Stimulated activated CD4-positive, alpha-beta T cell treated with anti-CD3 and anti-CD28 coated beads, Interleukin-1b, Interleukin-23, amount 100 ng/mL, for 4 hours (primary cell): Measurements from ENCODE around the gene C14orf93.
A peak's percentile ranks its signal among the peaks of the same experiment; 100 is the strongest.

ENCODE experiments used
- DNase-seq, 2 donors: peaks; one replicate each; pipeline ENCODE4 v3.0.0-alpha.2; 2020; ENCODE audit warnings: low read depth in 2 of 2

The C14orf93 gene

DNA sequence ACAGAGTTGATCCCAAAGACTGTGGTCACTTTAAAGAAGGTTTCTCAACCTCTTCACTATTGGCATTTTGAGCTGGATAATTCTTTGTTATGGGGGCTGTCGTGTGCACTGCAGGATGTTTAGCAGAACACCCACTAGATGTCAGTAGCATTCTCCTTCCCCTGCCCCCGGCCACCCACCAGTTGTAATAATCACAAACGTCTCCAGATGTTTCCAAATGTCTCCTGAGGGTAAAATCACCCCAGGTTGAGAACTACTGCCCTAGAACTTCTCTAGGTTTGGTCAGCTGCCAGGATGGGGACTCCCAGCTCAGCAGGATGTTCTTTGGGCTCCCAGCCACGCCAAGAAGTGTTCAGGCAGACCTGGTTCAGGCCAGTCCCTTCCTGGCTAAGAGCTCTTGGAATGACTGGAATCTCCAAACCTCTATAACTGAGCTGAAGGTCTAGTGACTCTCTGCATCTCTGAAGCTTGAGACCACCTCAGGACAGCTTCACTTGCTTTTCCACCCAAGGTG, 15.1 kb downstream of the C14orf93 start:
- DNase-seq = no peak

DNA sequence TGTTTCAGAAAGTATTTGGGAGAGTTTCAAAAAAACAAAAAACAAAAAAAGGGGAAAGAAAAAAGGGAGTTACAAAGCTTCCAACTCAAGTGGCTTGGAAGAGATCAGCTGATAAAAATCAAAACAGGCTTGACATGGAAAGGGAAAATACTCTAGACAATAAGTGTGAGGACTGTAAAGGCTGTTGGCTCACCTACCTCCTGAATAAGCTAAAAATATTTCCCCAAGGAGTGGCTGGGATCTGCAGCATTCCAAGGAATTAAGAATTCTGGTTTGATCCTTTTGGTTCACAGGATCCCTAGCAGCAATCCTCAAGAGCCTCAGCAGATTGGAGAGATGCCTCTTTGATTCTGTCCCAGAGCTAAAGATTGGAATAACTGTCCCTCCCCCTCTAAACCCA, 16.4 kb downstream of the C14orf93 start:
- no peak for DNase-seq

GRCh38 chr14:22991852-22992251, 18.1 kb downstream of the C14orf93 start:
- DNase-seq = no peak

DNA sequence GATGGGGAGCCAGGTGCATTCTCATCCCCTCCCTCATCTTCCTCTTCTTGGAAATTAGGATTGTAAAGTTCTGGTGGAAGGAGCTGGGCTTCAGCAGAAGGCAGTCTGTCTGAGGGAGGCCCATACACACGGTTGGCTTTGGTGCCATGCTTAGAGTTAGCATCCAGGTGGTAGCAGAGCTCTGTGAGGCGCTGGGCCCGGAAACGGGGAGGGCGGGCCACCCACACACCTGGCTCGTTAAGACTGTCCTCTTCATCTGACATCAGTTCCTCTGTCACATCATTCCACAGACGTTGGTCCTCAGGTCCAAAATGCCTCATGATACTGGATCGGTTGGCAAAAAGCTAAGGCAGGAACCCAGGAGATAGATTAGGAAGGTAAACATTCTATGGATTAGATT, 22.7 kb downstream of the C14orf93 start:
- no peak for DNase-seq

GRCh38 chr14:22986508-22987054, 23.4 kb downstream of the C14orf93 start:
- DNase-seq = peak; percentile 80 to 91

DNA sequence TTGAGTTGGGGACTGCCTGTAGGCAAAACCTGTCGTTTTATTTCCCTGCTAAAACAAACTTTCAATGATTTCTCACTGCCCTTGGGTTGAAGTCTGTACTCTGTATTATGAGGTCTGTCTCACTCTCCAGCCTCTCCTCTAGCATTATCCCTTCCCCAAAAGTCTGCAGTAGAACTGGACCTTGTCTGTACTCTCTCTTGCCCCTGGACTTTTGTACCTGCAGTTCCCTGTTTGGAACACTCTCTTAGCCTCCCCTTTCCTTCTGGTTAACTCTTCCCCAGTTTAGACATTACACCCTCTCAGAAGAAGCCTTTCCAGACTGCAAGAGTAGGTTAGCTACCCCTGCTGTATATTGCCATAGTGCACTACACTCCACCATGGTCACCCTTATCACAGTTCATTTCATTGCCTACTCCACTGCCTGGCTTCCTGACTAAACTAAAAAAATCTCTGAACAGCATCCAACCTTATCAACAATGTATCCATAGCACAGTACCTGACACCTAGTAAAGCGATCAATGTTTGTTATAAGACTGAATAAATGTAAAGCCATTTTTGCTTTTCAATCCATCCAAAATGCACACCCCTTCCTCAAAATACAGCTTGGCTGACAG, 23.9 kb downstream of the C14orf93 start:
- DNase-seq = no peak

- no peak for DNase-seq
Measured at GRCh38 chr14:22984959-22985658, 24.8 kb downstream of the C14orf93 start.

DNA sequence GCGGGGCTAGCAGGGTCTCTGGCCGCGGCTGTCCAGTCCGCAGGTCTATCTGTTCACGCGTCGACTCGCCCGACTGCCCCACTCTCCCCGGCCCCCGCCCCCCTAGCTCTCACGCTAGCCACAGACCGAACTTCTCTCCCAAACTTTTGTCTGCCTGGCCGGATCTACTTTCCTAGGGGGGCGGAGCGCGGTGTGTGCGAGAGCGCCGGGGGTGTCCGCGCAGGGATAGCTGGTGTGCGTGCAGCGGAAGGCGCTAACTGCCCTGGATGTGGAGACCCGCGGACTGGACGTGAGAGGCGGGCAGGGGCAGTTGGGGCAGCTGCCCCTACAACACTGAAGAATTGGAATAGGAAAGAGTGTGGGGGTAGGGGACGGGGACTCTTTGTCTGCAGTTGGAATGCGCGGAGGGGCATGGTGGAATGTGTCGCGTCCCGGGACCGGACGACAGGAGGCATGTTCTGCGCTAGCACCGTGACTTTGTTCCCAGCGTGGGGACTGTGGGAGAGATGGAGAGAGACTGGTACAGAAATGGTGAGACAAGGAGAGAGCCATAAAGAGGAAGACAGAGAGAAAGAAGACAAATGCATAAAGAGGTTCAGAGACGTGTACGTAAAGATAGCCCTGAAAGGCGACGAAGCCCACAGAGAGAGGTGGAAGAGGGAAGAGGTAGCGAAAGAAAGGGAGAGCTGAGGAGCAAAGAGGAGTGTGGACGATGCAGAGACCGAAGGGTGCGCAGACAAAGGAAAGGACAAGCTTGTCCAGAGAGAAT, 27.3 kb downstream of the C14orf93 start, which contains the start of gene AJUBA:
Gene AJUBA, minus strand, starts transcription at position 75 of the 769 bp plus-strand sequence. CDS start 285 bp downstream, outside the sequence.
- peak; percentile 65 to 71 for DNase-seq

DNA sequence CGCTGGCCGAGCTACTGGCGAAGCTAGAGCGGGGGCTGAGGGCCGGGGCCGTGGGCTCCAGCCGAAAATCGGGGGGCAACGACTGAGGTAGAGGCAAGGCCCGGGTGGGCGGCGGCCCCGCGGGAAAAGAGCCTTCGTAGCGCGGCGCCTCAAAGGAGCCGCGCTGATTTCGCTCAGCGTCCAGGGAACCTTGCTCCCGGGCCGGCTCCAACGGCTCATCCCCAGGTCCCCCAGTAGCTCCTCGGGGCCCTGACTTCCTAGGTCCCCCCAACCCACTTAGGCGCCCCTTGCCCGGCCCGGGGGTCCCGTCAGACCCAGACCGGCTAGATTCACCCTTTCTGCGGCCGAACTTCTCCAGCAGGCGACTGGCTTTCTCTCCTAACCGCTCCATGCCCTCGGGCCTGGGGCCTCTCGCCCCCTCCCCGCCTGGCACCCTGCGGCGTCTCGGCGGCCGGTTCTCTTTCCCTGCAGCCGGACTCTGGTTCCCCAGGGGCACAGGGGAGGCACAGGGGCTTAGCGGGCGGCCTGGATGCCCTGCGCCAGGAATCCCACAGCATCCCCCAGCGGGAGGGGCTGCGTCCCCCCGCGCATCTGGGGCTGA, 28.0 kb downstream of the C14orf93 start:
- DNase-seq = no peak

GRCh38 chr14:22981090-22981875, 28.7 kb downstream of the C14orf93 start:
- DNase-seq = peak in 1 of 2 donors; percentile 14

DNA sequence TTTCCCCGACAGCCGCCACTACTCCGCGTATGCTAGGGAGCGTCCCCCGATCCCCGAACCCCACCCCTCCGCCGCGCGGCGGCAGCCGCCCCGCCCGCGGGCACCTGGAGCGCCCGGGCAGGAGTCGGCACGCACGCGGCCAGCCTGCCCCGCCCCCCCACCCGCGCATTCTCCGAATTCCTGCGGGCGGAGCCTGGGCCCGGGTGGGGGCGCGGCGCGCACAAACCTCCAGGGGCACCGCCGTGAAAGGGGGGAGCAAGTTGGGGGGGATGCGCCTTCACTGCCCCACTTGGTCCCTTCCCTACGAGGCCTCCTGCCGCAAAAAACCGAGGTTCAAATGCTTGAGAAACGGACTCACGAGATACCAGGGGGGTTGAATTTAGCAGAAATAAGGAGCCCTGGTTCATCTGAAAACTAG, 29.3 kb downstream of the C14orf93 start:
- DNase-seq = peak in 1 of 2 donors; percentile 46

- DNase-seq = no peak
Measured at GRCh38 chr14:22979748-22980392, 30.1 kb downstream of the C14orf93 start.

GRCh38 chr14:22978981-22979671, 30.8 kb downstream of the C14orf93 start:
- no peak for DNase-seq

DNA sequence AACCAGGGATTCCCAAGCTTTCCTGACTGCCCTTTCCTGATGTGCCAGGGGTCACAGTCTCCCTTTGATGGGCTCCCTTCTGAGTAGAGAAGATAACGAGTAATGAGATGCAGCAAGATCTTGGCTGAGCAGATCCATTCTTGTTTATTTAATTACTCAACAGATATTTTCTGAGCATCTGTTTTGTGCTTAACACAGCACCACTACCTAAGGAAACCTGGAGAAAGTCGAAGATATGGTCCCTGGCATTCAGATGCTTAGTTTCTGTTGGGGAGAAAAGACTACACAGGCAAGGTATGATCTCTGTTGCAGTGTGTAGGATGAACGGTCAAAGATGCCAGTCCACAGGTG, 31.5 kb downstream of the C14orf93 start:
- no peak for DNase-seq

DNA sequence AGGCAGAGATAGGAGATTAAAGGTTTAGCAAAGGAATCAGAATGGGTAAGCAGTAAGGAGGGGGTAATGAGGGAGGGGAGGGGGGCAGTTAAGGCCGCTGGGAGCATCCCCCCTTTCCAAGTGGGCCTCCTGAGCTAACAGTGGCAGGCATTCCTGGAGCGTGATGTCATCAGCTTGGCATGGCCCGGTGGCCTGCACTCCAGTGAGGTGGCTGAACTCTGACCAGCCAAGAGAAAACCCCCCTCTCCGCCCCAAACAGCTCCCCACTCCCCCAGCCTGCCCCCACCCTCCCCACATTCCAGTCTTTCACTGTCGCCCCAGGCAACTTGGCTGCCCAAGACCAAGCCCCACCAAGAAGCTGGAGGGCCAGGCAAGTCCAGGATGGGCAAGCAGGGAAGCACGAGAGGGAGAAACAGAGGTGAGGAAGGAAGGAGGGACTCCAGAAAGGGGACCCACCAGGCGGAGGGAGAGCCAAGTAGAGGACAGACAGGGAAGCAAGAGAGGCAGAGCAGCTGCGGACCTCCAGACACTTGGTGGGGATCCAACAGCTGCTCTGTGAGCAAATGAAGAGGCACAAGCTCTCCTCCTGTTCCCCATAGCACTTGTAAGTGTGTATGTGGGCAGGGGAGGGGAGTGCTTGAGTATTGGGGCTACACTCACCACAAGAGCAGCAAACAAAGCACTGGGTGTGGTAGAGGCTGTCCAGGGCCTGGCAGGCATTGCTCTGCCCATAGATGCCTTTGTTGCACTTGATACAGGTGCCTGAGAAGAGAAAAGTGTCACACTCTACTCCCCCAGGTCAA, 32.1 kb downstream of the C14orf93 start:
- DNase-seq = no peak

- DNase-seq = no peak
Measured at GRCh38 chr14:22977434-22977683, 32.6 kb downstream of the C14orf93 start.

DNA sequence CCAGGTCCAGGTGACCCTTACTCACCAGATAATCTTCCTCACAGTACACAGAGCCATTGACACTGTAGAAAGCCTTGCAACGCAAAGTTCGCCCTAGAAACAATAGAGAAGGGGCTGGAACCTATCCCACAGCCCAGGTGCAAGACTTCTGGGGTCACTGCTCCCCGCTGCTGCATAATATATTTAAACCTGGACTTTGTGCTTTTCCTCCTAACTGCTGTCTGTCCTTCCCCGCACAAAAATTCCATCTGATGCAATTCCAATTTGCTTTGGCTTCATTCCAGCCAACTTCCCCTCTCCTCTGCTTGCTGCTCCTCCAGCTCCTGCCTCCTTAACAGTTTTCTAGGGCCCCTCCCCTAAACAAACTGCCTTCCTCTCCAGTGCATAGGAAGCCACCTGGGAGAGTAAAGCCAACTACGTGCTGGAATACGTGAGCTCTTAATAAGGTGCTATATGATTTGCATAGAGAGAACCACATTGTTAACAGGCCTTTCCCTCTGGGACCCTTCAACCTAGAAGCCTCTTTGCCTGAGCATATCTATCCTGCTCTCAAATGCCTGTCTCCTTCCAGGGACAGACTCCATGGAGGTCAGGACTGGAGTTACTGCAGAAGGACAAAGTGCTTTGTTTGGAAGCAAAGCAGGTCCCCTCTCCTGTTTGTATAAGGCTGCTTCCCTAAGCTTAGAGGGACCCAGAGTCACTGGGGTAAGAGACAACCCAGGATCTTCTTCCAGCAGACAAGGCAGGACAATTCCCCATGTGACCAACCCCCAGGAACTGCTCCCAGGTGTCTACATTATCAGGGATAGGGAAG, 33.1 kb downstream of the C14orf93 start:
- DNase-seq = no peak

GRCh38 chr14:22974530-22975313, 35.2 kb downstream of the C14orf93 start:
- DNase-seq = no peak
